Stimulated activated CD4-positive, alpha-beta T cell treated with anti-CD3 and anti-CD28 coated beads, Interleukin-2, amount 100 ng/mL, for 48 hours (primary cell): ENCODE data around the gene ACKR4.

Experiments used
- DNase-seq, 2 donors: peaks; one replicate each; pipeline ENCODE4 v3.0.0-alpha.2; 2020

ACKR4 gene

GRCh38 chr3:132642539-132642847 is 45.4 kb downstream of the ACKR4 start:
- DNase-seq = no peak

DNA sequence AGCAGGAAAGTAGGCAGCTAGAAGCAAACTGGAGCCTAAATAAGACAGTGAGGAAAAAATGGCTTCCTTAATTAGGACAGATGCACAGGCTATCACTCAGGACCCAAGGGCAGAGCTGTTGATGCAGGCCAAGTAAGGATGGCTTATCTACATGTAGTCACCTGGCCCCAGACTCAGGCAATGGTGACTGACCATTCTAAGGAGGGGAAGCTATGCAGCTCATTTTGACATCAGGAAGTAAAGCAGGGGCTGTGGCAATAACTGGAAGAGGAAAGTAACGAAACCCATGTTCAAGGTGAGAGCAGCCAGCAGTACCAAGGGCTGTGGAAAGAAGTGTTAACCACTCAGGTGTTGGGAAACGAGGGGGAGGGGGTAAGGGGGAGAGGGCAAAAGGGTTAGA is 46.3 kb downstream of the ACKR4 start:
- DNase-seq = no peak

DNA sequence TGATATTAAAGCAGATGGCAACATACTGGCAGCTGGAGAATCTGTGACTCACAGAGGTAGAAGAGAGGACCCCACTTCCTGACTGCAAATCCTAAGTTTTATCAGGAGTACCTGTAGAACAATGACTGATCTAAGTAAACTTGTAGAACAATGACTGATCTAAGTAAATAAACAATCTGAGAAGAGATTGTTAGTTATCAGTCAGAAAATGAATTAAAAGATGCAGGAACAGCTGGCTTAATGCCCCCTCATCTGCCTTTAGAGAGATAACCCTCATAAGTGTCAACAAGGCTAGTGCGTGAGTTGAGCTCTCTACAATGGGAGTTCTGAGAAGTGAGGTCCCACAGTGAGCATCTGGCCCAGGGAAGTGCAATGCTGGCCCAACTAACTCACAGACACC is 48.0 kb downstream of the ACKR4 start:
- no peak for DNase-seq

- no peak for DNase-seq
Observed at GRCh38 chr3:132650153-132650552, 53.1 kb downstream of the ACKR4 start.
